Measurements from ENCODE around the gene IGSF23. TPM values are rescaled to one million over a fixed set of nuclear protein-coding genes. Genes with fewer than 3 reads are reported as not detected.
"Not testable (repeated sequence)": the region's sequence is repeated elsewhere in the genome, so short reads cannot be mapped to it uniquely, and the experiment has no call there.

Gene IGSF23
- polyA plus RNA-seq, 3 donors: 0.62 TPM; not detected in 2

DNA sequence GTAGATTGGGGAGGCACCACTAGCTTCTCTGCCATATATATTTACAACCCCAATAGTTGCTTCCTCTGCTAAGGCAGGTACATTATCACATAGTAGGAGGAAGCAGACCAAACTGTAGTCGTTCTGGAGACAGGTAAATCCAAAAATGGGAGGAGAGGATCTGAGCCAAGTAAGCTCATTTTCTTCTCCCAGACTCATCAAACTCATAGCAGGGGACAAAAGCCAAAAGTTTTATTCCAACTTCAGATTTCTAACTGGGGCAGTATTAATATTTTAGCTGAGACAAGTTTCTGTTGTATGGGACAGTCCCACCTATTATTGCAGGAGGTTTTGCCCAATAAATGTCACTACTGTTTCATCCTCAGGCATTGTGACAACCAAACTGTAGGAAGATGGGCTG, 7.8 kb upstream of the IGSF23 start:
- WGBS, 3 donors: 56 to 65% (median 59%) methylated on average over 1 of the region's 1 CpG
- no peak overlapping the region for H3K27ac ChIP-seq (ENCODE audit: low read depth, low read length)

DNA sequence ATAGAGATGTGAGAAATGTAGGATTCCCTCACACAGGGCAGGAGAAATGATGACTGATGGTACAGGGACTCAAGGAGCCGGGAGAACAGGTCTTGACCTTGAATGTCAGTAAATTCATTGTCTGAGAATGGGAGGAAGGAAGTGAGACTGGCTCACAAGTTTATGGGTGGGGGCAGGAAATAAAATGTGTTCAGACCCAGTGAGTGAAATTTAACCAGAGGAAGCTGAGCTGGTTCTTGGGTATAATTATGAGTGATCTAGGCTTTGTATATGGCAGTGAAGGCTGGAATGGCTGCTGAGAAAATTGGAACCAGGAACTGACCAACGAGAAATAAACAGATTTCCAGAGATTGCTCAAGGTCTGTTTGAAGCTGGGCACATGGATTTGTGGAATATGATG, 6.3 kb upstream of the IGSF23 start:
- WGBS, 3 donors: 23 to 26% (median 26%) methylated on average over 2 of the region's 2 CpGs
- H3K27ac ChIP-seq (ENCODE audit: low read depth, low read length): no peak overlapping the region

DNA sequence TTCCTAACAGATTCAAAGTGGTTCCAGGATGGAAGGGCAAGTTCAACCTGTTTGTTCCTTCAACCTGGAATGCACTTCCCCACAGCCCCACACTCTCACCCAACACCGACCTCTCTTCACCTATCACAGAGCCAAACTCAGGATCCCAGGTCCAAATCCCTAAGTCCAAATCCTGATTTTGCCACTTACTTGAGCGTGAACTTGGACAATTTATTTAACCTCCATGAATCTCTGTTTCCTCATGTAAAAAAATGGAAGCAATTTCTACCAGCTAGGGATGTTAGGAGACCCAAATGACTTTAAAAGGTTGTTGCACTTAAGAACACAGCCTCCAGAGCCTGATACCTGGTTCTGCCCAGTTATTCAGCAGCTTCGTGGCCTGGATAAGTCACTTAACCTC, 5.4 kb upstream of the IGSF23 start:
- H3K27ac ChIP-seq (ENCODE audit: low read depth, low read length): no peak overlapping the region

DNA sequence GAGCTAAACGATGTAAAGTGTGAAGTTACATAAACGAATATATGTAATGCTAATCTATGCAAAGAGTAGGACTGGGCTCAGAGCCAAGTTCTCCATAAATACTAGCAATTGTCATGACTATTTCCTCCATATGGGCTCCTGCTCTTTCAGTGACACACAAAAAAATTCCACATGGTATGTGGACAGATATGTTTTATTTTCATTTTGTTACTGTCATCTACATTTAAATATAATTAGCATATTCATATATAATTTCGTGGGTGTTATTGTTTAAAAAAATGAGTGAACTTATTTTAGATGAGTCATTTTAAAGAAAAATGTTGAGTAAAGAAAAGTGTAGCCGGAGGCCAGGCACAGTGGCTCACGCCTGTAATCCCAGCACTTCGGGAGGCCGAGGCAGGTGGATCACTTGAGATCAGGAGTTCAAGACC, 5.0 kb upstream of the IGSF23 start:
- 53 to 64% (median 54%) methylated on average over 7 of the region's 7 CpGs for WGBS, 3 donors

More for the DNA sequence above, 5.4 kb upstream of the IGSF23 start:
- WGBS, 3 donors: 65 to 77% (median 71%) methylated on average over 3 of the region's 3 CpGs

DNA sequence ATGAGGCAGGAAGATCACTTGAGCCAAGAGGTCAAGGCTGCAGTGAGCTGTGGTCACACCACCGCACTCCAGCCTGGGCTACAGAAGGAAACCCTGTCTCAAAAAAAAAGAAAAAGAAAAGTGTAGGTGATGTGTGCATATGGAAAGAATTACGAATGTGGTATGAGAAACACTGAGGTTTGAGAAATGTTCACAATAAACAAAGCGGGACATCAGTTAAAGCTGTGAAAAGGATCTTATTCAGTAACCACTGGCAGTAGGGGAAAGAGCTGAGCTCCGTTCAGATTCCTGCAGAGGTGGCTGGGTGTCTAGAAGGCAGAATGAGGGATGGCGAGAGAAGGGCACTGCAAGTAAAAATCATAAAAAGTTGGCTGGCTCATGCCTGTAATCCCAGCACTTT, 4.1 kb upstream of the IGSF23 start:
- WGBS, 3 donors: 91 to 94% (median 91%) methylated on average over 5 of the region's 5 CpGs
- H3K27ac ChIP-seq (ENCODE audit: low read depth, low read length): no peak overlapping the region

More for the DNA sequence above, 5.0 kb upstream of the IGSF23 start:
- no peak overlapping the region for H3K27ac ChIP-seq (ENCODE audit: low read depth, low read length)

DNA sequence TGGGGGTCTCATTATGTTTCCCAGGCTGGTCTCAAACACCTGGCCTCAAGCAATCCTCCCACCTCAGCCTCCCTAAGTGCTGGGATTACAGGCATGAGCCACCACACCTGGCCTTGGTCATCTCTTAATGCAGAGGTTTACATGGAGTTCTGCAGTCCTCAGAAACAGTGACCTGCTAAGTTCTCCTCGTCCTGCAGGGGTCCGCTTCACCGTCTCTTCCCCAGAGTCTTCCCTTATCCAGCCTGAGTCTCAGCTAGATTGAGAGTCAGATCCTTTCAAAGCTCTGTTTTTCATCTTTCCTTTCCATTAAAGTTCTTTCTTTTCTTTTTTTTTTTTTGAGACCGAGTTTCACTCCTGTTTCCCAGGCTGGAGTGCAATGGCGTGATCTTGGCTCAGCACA, 2.9 kb upstream of the IGSF23 start:
- WGBS, 3 donors: 31 to 91% (median 78%) methylated on average over 5 of the region's 5 CpGs
- not testable (repeated sequence) for H3K27ac ChIP-seq (ENCODE audit: low read depth, low read length)

DNA sequence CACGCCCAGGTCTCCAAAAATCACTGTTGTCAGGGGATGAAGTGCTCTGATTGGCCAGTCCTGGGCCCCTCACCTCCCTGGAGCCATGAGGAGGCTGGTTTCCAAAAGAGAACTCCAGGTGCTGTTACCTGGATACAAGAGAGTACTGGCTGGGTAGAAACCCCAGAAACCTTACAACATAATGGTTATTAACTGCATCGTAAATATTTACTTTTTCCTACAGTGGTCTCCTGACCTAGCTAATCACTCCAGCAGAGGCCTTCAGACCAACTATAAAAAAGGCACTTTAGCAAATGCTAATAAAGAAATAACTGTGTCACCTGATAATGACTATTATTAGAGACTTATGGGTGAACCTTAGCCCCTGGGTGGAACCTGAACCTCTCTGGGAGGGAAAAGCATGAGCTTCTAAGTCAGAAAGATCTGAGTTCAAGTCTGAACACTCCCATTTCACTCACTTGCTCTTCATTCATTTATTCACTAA, 1.5 kb upstream of the IGSF23 start:
- no peak overlapping the region for H3K27ac ChIP-seq (ENCODE audit: low read depth, low read length)
- WGBS, 3 donors: 60 to 91% (median 88%) methylated on average over 2 of the region's 2 CpGs

DNA sequence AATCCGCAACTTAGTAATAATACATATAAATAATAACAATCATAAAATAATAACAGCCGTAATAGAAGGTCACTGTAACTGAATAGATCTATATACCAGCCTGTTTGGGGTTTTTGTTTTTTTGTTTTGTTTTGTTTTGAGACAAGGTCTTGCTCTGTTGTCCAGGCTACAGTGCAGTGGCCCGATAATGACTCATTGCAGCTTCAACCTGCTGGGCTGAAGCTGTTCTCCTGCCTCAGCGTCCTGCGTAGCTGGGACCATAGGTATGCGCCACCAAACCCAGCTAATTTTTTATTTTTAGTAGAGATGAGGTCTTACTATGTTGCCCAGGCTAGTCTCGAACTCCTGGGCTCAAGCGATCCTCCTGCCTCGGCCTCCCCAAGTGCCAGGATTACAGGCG, 950 bp downstream of the IGSF23 start:
- H3K27ac ChIP-seq (ENCODE audit: low read depth, low read length): no peak overlapping the region

DNA sequence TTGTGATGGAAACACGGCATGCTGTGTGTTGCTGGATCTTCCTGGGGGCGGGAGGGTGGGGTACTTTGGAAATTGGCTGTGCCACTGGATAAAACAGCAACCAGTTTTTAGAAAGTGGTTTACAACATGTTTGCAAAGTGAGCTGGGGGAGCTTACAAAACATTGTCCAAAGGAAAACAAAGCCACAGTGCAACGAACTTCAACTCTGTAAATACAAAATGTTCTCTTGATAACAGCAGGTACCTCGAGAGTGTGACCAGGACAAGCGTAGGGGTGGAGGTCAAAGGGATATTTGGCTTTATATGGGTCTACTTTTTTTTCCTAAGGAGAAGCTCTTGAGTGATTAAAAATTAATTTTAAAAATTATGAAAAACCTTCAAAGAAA, 2.5 kb downstream of the IGSF23 start:
- H3K27ac ChIP-seq (ENCODE audit: low read depth, low read length): no peak overlapping the region
- 33 to 41% (median 38%) methylated on average over 5 of the region's 5 CpGs for WGBS, 3 donors

More for the DNA sequence above, 950 bp downstream of the IGSF23 start:
- WGBS, 3 donors: 95 to 97% (median 96%) methylated on average over 10 of the region's 10 CpGs

DNA sequence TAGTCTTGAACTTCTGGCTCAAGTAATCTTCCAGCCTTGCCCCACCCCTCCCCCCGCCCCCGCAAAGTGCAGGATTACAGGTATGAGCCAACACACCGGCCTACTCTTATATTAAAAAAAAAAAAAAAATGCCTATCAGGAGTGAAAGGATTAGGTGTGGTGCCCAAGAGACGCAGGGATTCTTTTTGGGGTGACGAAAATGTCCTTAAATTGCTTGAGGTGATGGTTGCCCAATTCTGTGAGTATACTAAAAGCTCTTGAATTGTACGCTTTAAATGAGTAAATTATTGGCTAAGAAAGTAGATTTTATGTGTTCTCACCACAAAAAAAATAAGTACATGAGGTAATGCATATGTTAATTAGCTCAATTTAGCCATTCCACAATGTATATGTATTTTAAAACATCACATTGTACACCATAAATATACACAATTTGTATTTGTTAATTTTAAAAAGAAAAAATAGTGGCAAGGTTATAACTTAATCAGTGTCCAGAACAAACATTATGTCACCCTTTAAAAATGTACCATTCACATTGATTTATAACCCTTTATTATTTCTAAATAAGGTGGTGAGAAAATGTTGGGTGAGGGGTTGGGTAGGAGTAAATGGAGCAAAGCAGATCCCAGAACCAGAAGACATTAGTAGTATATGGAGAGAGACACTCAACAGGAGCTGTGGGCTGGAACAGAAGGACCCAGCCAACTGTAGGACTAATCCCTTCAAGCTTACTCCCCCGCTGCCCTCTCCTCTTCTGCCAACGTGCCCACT, 3.9 kb downstream of the IGSF23 start:
- WGBS, 3 donors: 72 to 81% (median 75%) methylated on average over 8 of the region's 8 CpGs
- H3K27ac ChIP-seq (ENCODE audit: low read depth, low read length): no peak overlapping the region

DNA sequence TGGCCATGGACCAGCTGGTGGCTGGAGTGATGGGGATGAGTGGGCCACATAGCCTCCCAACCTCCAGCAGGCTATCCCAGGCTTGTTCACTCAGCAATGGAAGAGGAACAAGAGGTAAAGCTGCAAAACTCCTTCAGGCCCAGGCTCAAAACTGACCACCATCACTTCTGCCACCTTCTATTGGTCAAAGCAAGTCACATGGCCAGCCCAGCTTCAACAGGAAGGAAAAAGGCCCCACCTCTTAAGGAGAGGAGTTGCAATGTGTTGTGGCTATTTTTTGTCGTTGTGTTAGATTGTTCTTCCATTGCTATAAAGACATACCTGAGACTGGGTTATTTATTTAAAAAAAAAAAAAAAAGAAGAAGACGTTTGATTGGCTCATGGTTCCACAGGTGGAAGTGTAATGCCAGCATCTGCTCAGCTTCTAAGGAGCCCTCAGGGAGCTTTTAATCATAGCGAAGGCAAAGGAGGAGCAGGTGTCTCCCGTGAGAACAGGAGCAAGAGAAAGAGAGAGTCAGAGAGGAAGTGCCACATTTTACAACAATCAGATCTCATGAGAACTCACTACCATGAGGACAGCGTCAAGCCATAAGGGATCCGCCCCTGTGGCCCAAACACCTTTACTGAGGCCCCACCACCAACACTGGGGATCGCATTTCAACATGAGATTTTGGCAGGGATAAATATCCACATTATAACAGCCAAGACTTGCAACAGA, 5.4 kb downstream of the IGSF23 start:
- WGBS, 3 donors: 75 to 85% (median 77%) methylated on average over 7 of the region's 7 CpGs
- H3K27ac ChIP-seq (ENCODE audit: low read depth, low read length): no peak overlapping the region

DNA sequence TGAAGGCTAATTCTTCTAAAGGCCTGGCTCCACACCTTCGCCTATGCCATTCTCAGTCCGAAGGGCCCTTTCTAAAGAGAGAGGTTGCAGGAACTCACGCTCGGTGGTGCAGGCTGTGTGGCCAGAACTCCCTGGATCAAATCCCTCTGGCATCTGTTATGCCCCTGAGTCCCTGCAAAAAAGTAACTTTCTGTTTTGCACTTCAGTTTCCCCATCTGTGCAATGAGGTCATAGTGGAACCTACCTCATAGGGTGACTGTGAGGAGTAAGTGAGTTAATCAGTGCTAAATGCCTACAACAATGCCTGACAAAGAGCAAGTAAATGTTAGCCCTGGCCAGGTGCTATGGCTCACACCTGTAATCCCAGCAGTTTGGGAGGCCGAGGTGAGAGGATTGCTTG, 7.3 kb downstream of the IGSF23 start:
- H3K27ac ChIP-seq (ENCODE audit: low read depth, low read length): no peak overlapping the region
- 86 to 91% (median 89%) methylated on average over 5 of the region's 5 CpGs for WGBS, 3 donors

DNA sequence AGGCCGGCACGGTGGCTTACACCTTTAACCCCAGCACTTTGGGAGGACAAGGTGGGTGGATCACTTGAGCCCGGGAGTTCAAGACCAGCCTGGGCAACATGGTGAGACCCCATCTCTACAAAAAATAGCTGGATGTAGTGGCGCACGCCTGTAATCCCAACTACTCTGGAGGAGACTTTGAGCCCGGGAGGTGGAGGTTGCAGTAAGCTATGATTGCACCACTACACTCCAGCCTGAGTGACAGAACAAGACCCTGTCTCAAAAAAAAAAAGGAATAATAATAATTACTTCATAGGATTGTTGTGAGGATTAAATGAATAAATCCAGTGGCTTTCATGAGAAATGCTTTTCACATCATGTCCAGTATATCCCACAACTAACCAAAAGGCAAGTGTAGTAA, 8.0 kb downstream of the IGSF23 start:
- 75 to 89% (median 89%) methylated on average over 6 of the region's 6 CpGs for WGBS, 3 donors
- H3K27ac ChIP-seq (ENCODE audit: low read depth, low read length): no peak overlapping the region

DNA sequence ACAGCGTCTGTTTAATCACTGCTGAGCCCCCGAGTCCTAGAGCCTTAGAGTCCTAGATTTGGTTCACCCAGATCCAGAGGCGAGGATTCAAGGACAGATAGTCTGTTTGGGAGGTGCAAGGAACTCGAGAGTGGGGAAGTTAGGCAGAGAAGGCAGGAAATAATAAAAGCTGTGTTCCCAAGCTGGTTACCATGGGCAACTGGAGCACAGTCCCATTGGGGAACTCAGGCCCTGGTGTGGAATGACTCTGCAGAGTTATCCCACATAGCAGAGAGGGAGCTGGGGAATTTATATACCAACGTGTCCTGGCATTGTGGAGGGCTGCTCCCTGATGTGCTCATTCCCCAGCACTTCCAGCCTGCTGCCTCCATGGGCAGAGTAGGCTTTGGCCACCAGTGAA, 9.7 kb downstream of the IGSF23 start:
- H3K27ac ChIP-seq (ENCODE audit: low read depth, low read length): no peak overlapping the region
- WGBS, 3 donors: 55 to 65% (median 58%) methylated on average over 5 of the region's 5 CpGs

DNA sequence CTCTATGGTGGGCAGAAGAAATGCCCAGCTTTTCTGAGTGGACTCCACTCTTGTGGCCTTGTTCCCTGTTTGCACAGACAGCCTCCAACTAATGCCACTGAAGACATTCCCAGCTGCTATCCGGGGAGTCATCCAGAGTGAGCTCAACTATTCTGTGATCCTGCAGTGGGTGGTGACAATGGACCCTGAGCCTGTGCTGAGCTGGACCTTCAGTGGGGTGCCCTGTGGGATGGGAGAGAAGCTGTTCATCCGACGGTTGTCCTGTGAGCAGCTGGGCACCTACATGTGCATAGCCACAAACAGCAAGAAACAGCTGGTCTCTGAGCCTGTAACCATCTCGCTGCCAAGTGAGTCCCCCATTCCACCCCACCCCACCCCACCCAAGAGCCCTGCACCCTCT, 10.3 kb downstream of the IGSF23 start:
- no peak overlapping the region for H3K27ac ChIP-seq (ENCODE audit: low read depth, low read length)
- 74 to 91% (median 87%) methylated on average over 3 to 4 of the region's 4 CpGs for WGBS, 3 donors

DNA sequence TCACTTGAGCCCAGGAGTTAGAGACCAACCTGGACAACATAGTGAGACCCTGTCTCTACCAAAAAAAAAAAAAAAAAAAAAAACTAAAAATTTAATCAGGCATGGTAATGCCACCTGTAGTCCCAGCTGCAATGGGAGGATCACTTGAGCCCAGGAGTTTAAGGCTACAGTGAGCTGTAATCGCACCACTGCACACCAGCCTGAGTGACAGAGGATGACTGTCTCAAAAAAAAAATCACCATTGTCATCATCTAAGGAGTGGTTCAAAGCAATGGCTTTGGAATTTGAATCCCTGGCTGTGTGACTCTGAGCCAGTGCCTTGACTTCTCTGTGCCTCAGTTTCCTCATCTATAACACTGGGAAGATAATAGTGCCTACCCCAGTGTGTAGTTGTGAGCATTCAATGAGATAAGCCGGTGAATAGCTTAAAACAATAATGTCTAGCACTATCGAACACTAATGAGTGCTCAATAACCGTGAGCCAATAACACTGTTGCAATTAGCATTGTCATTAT, 11.5 kb downstream of the IGSF23 start:
- no peak overlapping the region for H3K27ac ChIP-seq (ENCODE audit: low read depth, low read length)
- WGBS, 3 donors: 94 to 98% (median 98%) methylated on average over 4 of the region's 4 CpGs

DNA sequence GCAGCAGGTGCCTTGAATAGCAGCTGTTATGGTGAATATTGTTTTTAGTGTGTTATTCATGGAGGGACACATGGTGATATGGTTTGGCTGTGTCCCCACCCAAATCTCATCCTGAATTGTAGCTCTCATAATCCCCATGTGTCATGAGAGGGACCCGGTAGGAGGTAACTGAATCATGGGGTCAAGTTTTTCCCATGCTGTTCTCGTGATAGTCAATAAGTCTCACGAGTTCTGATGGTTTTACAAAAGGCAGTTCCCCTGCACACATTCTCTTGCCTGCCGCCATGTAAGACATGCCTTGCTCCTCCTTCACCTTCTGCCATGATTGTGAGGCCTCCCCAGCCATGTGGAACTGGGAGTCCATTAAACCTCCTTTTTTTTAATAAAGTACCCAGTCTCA, 12.3 kb downstream of the IGSF23 start:
- not testable (repeated sequence) for H3K27ac ChIP-seq (ENCODE audit: low read depth, low read length)

DNA sequence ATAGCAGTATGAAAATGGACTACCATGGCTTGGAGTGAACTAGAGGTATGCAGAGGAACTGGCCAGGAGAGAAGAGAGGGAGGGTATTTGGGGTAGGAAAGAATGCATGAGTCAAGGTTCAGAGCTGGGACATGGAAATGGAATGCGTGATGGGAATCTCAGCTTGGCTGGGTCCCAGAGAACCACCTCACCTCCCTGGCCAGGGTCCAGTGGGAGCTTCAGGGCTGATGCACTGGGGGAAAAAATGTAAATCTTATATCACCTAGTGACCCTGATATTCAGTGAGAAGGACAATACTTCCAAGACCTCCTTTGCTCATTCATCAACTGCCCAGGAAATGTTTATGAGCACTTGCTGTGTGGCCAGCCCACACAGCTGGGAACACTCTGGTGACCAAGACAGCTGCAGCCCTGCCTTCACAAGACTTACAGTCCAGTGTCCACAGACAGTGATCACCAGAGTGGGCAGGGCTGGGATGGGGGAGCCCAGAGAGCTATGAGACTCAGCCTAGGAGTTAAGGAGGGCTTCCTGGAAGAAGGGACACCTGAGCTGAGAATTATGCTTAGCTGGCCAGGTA, 12.8 kb downstream of the IGSF23 start:
- WGBS, 3 donors: 19 to 56% (median 40%) methylated on average over 1 of the region's 1 CpG
- H3K27ac ChIP-seq (ENCODE audit: low read depth, low read length): no peak overlapping the region

More for the DNA sequence above, 12.3 kb downstream of the IGSF23 start:
- 75 to 85% (median 76%) methylated on average over 4 of the region's 4 CpGs for WGBS, 3 donors

DNA sequence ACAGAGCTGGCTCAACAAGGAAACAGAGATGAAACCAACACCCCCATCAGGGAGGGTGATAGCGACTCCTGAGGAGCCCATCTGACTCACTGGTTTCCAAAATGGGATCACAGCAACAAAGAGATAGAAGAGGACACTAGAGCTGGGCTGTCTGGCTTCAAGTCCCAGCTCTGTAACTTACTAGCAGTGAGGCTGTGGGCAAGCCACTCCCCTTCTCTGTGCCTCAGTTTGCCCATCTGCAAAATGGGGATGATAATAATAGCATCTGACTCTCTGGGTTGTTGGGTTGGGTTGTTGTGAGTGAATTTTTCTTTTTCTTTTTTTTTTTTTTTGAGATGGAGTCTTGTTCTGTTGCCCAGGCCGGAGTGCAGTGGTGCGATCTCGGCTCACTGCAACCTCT, 14.3 kb downstream of the IGSF23 start:
- H3K27ac ChIP-seq (ENCODE audit: low read depth, low read length): no peak overlapping the region
- 95 to 99% (median 96%) methylated on average over 4 of the region's 4 CpGs for WGBS, 3 donors
